Mucosa of rectum (tissue), 2 donors: Measurements from ENCODE around the gene SYT3.

Experiments used
- H3K27ac ChIP-seq, 2 donors: one replicate each; pipeline ENCODE4 v1.7.0; 2013; ENCODE audit warnings: inconsistent platforms in 2 of 2, low read depth in 2 of 2, low read length in 2 of 2
- H3K27me3 ChIP-seq, 2 donors: one replicate each; pipeline ENCODE4 v1.7.0; 2013; ENCODE audit warnings: low read length in 2 of 2; ENCODE audit not compliant: control insufficient read depth in 2 of 2, insufficient read depth in 2 of 2
- H3K36me3 ChIP-seq, 2 donors: one replicate each; pipeline ENCODE4 v1.7.0; 2013; ENCODE audit warnings: low read length in 2 of 2; ENCODE audit not compliant: control insufficient read depth in 2 of 2, insufficient read depth in 2 of 2
- H3K4me1 ChIP-seq, 2 donors: one replicate each; pipeline ENCODE4 v1.7.0; 2013; ENCODE audit warnings: low read length in 2 of 2, mild to moderate bottlenecking in 1 of 2; ENCODE audit not compliant: control insufficient read depth in 2 of 2, insufficient read depth in 2 of 2
- H3K4me3 ChIP-seq, 2 donors: one replicate each; pipeline ENCODE4 v1.7.0; 2013; ENCODE audit warnings: low read length in 2 of 2
- H3K9ac ChIP-seq, 2 donors: one replicate each; pipeline ENCODE4 v1.7.0; 2013; ENCODE audit warnings: low read length in 2 of 2, low read depth in 1 of 2, mild to moderate bottlenecking in 1 of 2
- H3K9me3 ChIP-seq, 2 donors: one replicate each; pipeline ENCODE4 v1.7.0; 2013; ENCODE audit warnings: low read length in 2 of 2; ENCODE audit not compliant: control insufficient read depth in 2 of 2
- donor health status: healthy.
- donor health status: Normal muscosa, but diverticular disease.

The SYT3 gene

DNA sequence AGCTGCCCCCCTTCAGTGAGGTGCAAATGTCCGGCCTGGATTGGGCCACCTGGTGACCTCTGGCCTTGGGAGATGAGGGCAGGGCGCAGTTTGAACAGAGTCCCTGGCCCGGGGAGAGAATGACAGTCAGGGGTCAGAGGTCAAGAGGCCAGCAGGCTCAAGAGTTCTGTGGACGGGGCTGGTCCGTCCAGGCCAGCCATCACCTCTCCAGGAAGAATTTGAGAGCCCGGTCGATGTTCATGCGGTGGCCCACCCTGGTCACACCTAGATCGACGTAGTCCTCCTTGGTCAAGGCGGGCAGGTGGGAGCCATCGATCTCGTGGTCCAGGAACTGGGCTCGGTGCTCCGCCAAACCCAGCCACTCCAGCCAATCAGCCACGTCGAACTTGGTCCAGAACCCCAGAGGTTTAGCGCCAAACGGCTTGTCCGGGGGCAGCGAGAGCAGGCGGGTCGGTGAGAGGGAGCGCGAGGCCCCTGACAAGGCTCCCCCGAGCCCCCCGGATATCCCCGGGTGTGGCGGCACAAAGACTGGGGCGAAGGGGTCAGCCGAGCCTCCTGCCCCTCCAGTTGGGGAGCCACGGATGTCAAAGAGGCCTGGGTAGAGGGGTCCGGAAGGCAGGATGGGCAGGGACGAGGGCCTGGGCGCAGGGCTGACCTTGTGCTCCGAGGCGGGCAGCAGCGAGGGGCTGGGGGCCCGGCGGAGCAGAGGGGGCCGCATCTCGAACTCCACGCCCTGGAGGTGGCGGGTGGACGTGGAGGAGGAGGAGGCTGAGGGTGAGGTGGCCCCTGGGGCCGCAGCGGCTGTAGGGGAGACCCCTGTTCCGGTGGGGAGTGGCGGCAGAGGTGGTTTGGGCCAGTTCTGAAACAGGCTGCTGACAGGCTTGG is 22.3 kb upstream of the SYT3 start:
- H3K4me1 ChIP-seq = peaks cover 0 to 8% of the 10 kb centered on the region in 2 donors
- peaks cover 0 to 9% of the 10 kb centered on the region in 2 donors for H3K27me3 ChIP-seq
- H3K9me3 ChIP-seq = no peaks in the 10 kb centered on the region
- H3K27ac ChIP-seq = no peak overlapping the region
- no peak overlapping the region for H3K4me3 ChIP-seq
- H3K36me3 ChIP-seq = no peaks in the 10 kb centered on the region
- H3K9ac ChIP-seq = no peak overlapping the region

DNA sequence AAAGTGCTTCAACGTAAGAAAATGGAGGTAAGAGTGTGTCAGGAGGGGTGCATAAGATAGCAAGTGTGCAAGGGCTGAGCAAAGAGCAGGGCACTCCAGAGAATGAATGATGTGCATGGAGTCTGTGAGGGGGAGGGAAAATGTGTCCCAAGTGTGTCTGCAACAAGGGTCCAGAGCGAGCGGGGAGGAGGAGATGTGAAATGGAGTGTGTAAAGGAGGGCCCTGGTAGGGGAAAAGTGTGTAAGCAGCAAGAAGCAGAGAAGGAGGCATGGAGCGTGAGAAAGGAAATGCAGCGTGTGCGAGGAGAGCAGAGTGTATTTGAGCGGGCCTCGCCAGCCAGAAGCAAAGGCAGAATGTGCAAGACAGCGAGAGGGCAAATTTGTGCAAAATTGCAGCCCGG is 21.3 kb upstream of the SYT3 start:
- H3K4me3 ChIP-seq = no peak overlapping the region
- H3K36me3 ChIP-seq = no peaks in the 10 kb centered on the region
- no peak overlapping the region for H3K27ac ChIP-seq
- H3K27me3 ChIP-seq = peaks cover 0 to 8% of the 10 kb centered on the region in 2 donors
- H3K9ac ChIP-seq = no peak overlapping the region
- H3K9me3 ChIP-seq = no peaks in the 10 kb centered on the region
- H3K4me1 ChIP-seq = peaks cover 0 to 8% of the 10 kb centered on the region in 2 donors

DNA sequence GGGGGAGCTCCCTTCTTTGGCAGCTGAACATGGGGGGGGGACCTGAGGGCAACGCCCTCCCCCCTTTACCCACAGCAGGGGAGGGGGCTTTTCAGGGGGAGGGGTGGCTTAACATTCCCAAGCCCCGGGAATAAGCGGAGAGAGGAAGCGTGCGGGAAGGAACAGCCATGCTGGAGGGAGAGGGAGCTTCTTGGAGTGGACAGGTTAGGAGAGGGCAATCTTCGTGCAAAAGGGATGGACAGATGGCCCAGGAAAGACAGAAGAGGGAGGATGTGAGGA is 20.3 kb upstream of the SYT3 start:
- no peak overlapping the region for H3K4me3 ChIP-seq
- no peak overlapping the region for H3K9ac ChIP-seq
- H3K27me3 ChIP-seq = peaks cover 0 to 7% of the 10 kb centered on the region in 2 donors
- H3K9me3 ChIP-seq = peaks cover 0 to 2% of the 10 kb centered on the region in 2 donors
- H3K4me1 ChIP-seq = peaks cover 0 to 8% of the 10 kb centered on the region in 2 donors
- no peaks in the 10 kb centered on the region for H3K36me3 ChIP-seq
- no peak overlapping the region for H3K27ac ChIP-seq

DNA sequence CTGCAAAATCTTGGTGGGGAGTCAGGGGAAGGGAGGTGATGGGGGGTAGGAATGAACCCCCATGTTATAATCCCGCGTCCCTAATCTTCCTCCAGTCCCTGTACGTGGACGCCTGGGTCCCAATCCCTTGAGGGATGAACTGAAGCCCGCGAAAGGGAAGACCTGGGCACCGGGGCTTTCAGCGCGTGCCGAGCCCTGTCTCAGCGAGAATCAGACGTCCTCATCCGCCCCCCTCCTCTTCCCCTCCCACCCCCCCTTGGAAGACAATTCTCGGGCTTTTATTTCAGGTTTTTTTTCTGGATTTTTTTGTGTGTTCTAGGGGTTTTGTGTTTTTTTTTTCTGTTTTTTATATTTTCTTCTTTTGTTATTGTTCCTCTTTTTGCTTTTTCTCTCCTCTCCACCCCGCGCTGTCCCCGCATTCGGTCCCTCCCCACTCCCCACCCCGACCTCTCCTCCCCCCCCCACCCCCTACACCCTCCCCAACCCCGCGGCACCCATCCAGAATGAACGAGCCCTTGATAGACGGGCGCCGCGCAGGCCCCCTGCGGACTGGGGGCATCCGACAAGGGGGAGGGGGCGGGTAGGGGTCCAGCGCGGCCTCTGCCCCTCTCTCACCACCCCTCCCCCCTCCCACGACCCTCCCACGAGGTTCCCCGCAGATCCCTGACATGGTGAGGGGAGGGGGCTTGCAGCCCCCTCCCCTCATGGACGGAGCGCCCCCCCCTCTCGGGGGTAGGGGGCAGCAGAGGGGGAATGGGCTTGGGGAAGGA is 19.8 kb upstream of the SYT3 start:
- Histone ChIP-seq H3K27me3 (peaks cover 0 to 7% of the 10 kb centered on the region in 2 donors), H3K9me3 (peaks cover 0 to 3% of the 10 kb centered on the region in 2 donors), H3K9ac (no peak overlapping the region), H3K27ac (no peak overlapping the region), H3K36me3 (no peaks in the 10 kb centered on the region), H3K4me3 (no peak overlapping the region), H3K4me1 (peaks cover 0 to 8% of the 10 kb centered on the region in 2 donors)

DNA sequence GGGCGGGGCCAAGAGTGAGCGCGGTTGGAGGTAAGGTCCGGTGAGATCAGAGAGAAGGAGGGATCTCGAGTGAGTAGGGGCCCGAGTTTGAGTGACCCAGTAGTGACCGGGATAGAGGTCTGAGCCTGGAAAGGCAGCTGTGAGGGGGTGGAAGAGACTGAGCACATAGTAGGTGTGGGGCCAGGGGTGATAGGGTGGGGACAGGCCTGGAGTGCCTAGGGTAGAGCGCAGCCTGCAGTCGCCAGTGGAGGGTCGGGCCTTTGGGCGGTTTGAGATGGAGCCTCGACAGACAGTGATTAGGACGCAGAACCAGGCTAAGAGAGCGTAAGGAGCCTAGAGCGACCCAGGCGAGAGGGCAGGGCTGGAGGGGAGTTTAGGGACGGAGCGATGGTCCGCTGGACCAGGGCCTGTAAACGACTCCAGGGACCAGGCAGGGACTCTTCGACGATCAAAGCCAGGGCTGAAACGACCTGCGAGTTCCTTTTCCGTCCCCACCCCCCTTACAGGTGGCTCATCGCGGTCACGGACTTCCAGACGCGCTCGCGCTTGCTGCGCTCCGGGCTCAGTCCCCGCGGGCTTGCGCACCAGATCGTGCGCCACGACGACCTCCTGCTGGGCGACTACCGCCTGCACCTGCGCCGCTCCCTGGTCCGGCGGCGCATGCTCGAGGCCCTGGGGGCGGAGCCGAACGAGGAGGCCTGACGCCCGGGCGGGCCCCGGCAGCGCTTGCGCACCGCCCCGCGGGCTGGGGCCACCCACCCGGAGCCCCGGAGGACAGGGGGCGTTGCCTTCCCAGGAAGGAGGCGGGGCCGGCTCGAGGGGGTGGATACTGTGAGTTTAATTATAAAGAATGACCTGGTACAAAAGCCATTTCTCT is 19.0 kb upstream of the SYT3 start:
- peaks cover 0 to 7% of the 10 kb centered on the region in 2 donors for H3K27me3 ChIP-seq
- H3K27ac ChIP-seq = no peak overlapping the region
- H3K9me3 ChIP-seq = peaks cover 0 to 3% of the 10 kb centered on the region in 2 donors
- H3K4me1 ChIP-seq = peaks cover 0 to 8% of the 10 kb centered on the region in 2 donors
- peak overlapping the region in 1 of 2 donors; percentile 50 for H3K4me3 ChIP-seq
- no peaks in the 10 kb centered on the region for H3K36me3 ChIP-seq
- H3K9ac ChIP-seq = no peak overlapping the region

DNA sequence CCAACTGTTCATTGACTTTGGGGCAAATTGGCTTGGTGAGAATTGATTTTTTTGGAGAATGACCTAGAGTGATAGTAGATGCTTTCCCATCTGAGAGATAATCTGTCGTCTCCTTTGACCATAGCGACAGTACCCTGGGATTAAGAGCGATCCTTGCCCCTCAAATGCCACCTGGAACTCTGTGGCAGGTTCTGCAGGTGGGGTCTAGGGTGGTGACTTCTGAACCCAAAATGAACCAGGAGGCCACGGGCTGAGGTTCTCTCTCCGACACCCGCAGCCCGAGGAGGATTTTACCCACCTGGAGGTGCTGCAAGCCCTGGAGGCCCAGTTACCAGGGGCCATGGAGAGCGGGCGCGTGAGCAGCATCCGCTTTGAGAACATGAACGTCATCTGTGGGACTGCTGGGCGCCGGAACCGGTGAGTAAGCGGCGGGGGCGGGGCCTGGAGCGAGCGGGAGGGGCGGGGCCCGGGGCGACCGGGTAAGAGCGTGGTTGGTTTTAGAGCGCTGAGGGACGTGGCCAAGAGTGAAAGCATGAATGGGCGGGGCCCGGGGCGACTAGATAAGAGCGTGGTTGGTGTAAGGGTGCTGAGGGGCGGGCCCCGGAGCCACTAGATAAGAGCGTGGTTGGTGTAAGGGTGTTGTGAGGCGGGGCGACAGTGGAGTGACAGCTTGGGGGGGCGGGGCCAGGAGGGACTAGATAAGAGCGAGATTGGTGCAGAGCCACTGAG is 18.2 kb upstream of the SYT3 start:
- Histone ChIP-seq H3K9me3 (peaks cover 0 to 3% of the 10 kb centered on the region in 2 donors), H3K9ac (no peak overlapping the region), H3K4me3 (peak overlapping the region in 1 of 2 donors; percentile 50), H3K4me1 (peaks cover 0 to 8% of the 10 kb centered on the region in 2 donors), H3K36me3 (no peaks in the 10 kb centered on the region), H3K27ac (no peak overlapping the region), H3K27me3 (peaks cover 0 to 7% of the 10 kb centered on the region in 2 donors)

DNA sequence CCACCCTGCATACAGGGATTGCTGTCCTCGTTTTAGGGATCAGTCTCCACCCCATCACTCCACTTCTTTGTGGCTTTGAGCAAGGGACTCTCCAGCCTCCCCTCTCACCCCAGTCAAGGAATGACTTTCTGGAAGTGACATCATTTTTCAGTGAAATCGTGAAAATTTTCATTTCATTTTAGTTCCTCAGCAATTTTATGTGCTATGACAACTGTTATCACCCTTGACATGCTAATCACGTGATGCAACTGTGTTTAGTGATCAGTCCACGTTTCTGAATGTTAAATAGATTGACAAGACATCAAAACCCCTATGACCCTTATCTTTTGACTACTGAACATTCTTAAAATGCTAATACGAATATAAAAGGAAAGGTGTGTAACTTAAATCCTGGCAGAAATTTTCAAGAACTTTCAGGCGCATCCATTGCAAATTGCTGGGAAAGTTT is 17.6 kb upstream of the SYT3 start:
- H3K9me3 ChIP-seq = peaks cover 0 to 3% of the 10 kb centered on the region in 2 donors
- no peak overlapping the region for H3K27ac ChIP-seq
- peaks cover 0 to 8% of the 10 kb centered on the region in 2 donors for H3K4me1 ChIP-seq
- H3K36me3 ChIP-seq = no peaks in the 10 kb centered on the region
- H3K9ac ChIP-seq = no peak overlapping the region
- peaks cover 3 to 12% of the 10 kb centered on the region in 2 donors for H3K27me3 ChIP-seq
- H3K4me3 ChIP-seq = no peak overlapping the region

DNA sequence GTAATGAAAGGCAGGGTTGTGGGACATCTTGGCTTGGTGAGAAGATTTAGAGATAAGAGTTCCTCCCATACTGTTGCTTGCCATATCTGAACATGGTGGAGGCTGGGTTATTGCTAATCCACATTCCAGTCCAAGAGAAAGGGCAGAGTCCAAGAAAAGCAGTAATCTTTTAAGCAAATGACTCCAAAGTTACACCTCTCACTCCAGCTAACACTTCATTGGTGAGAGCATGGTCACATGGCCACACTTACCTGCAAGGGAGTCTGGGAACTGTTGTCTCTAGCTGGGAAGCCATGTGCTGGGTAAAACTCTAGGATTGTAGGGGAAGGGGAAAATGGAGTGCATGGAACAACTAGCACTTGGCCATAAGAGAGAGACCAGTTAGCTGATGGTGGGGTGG is 15.2 kb upstream of the SYT3 start:
- H3K4me3 ChIP-seq = no peak overlapping the region
- H3K4me1 ChIP-seq = peaks cover 0 to 8% of the 10 kb centered on the region in 2 donors
- no peaks in the 10 kb centered on the region for H3K36me3 ChIP-seq
- H3K27ac ChIP-seq = no peak overlapping the region
- H3K27me3 ChIP-seq = peaks cover 3 to 12% of the 10 kb centered on the region in 2 donors
- no peak overlapping the region for H3K9ac ChIP-seq
- H3K9me3 ChIP-seq = peaks cover 0 to 3% of the 10 kb centered on the region in 2 donors

DNA sequence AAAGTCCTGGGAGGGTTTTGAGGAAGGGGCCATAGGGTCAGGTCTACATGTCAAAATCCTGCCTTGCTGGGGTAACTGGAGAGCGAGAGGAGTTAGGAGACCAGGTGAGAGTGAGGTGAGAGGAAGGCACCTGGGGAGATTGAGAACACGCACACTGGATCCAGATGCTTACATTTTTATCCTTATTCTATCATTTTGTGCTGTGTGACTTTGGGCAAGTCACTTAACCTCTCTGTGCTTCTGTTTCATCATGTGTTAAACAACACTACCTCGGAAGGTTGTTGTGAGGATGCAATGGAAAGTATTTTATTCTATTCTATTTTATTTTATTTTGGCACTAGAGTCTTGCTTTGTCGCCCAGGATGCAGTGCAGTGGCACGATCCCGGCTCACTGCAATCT is 13.0 kb upstream of the SYT3 start:
- H3K4me1 ChIP-seq = no peaks in the 10 kb centered on the region
- H3K4me3 ChIP-seq = no peak overlapping the region
- no peak overlapping the region for H3K9ac ChIP-seq
- H3K27me3 ChIP-seq = peaks cover 5 to 6% of the 10 kb centered on the region in 2 donors
- H3K27ac ChIP-seq = no peak overlapping the region
- H3K9me3 ChIP-seq = peaks cover 0 to 3% of the 10 kb centered on the region in 2 donors
- no peaks in the 10 kb centered on the region for H3K36me3 ChIP-seq
